Measurements from ENCODE around the gene SLC35A2.

SLC35A2 gene

DNA sequence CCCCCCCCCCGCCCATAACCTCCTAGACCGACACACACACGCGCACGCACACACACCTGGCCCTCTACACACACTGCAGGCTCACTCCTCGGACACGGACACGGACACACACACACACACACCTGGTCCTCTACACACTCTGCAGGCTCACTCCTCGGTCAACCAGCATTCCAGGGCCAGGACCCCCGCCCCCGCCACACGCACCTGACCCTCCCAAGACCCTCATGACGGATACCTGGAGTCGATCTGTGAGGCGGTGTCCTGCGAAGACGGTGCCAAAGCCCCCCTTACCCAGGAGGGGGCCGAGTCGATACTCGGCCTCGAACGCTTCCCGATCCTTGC, 6.8 kb upstream of the SLC35A2 start:
- TF ChIP-seq, protein P1, sequence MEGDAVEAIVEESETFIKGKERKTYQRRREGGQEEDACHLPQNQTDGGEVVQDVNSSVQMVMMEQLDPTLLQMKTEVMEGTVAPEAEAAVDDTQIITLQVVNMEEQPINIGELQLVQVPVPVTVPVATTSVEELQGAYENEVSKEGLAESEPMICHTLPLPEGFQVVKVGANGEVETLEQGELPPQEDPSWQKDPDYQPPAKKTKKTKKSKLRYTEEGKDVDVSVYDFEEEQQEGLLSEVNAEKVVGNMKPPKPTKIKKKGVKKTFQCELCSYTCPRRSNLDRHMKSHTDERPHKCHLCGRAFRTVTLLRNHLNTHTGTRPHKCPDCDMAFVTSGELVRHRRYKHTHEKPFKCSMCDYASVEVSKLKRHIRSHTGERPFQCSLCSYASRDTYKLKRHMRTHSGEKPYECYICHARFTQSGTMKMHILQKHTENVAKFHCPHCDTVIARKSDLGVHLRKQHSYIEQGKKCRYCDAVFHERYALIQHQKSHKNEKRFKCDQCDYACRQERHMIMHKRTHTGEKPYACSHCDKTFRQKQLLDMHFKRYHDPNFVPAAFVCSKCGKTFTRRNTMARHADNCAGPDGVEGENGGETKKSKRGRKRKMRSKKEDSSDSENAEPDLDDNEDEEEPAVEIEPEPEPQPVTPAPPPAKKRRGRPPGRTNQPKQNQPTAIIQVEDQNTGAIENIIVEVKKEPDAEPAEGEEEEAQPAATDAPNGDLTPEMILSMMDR (IDR thresholded peaks at IDR 0.05; ENCODE audit: low read depth, low read length): no peak
- peak overlapping the region; percentile 63 for H3K4me3 ChIP-seq (ENCODE audit: low read depth, low read length)

DNA sequence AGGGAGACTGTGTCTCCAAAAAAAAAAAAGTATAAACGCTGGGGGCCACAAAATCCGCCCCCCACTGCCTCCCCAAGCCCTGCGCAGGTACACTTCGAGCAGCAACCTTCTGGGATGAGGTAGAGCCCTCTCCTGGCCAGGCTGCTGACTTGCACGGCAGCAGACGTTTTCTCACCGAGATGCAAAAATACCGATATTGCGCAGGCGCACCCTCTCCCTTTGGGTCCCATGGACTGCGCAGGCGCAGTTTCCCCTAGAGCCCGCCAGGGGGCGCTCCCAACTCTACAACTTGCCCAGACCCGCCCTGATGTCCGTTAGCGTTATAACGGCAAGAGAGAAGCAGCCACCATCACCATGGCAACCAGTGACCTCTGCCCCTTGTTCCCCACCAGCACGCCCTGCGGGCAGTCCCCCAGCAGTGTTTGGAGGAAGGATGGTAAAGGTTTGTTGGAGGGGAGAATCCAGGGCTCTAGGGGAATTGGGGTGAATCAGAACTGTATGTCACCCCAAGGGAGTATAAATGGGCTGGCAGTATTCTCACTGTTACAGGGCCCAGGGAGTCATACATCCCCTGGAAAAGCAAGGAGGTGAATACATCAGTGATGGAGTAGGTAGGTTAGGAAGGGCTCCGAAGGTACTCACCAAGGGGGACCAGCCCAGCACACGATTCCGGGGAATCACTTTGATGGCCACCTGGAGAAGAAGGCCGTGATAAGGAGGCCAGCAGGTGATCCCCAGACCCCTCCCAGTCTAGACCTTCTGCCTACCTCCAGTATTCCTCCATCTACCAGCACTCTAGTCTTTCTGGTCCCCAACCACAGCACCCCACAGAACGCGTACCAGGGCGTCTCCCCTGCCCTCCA, 5.9 kb upstream of the SLC35A2 start:
- no peak overlapping the region; the same call in 1 of the 2 replicates for H3K4me3 ChIP-seq (ENCODE audit: low read depth, low read length)
- TF ChIP-seq, protein P1 (IDR thresholded peaks at IDR 0.05; ENCODE audit: low read depth, low read length): peak; percentile 77

DNA sequence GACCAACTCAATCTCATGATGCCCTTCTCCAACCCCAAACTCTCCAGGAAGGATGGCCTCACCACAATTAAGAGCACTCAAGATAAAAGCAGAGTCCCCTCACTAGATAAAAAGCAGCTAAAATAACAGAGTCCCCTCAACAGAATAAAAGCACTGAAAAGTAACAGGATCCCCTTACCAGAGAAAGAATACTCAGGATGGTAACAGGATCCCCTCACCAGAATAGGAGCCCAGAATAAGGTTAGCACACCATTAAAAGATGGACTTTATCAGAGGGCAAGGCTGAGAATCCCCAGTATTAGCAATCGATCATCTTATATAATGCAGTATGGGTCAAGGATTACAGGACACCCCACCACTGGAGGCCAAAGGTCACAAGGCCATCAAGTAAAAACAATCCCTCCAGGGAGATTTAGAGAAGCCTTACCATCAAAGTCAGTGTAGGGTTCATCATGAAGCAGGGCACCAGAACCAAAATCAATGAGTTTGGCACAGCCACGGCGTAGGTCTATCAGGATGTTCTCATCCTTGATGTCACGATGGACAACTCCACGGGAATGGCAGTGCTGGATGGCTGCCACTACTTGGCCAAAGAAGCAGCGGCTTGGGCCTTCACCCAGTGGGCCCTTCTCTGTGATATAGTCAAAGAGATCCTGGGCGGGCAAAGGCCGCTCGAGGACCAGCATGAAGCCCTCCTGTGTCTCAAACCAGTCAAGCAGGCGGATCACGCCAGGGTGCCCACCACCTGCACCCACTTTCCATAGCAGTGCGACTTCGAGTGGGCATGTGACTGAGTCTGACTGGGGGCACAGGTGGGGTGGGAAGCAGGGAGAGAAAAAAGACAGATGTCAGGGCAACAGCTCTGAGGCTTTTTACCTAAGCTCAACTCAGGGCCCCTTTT, 3.4 kb upstream of the SLC35A2 start:
- H3K4me3 ChIP-seq (ENCODE audit: low read depth, low read length): no peak overlapping the region
- TF ChIP-seq, protein P1 (IDR thresholded peaks at IDR 0.05; ENCODE audit: low read depth, low read length): no peak

DNA sequence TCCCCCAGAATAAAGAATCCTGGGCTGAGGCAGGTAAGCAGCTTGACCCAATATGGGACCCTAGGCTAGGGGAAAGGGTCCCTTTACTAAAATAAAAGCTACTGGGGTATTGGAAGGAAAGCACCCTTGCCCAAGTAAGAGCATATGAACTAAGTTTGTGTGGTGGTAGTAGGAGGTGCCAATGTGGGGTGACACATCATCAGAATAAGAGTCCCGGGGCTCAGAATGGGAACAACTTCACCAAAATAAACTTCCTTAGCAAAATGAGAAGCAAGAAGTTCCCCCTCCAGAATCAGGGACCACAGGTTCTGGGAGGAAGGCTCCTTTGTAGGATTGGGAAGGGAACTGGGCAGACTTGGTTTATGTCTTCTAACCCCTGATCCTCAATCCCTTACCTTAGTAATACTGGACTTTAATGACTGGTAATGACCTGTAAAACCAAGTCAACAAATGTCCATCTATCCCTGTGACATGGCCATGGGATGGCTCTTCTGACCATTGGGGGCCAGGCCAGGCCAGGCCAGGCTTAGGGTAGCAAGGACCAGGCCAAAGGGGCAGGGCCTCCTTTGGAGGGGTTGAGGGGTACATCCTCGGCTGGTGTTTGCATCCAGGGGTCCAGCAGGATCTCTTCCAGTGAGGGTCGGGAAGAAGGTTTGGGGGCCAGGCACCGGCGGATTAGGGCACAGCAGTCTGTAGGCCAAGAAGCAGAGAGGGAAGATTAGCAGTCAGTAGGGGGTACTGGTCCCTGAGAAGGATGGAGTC, 2.3 kb upstream of the SLC35A2 start:
- no peak overlapping the region for H3K4me3 ChIP-seq (ENCODE audit: low read depth, low read length)
- TF ChIP-seq, protein P1 (IDR thresholded peaks at IDR 0.05; ENCODE audit: low read depth, low read length): no peak

DNA sequence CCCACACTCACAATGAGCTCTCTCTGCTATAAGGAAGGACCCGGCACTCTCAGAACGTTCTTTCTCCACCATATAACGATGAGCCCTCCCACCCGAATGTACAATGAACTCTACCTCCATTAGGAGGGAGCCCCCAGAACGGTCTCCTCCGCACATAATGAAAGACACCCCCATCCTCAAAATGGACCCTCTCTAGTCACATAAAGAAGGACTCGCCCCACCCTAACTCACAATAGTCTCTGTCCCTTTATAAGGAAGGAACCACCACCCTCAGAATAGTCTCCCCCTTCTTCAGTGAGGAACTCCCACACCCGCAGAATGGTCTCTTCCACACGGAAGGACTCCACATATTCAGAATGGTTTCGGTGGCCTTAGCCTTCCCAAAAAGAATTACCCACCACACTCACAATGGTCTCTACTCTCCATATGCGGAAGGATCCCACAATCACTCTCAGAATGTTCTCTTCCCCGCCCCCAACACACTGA, 477 bp downstream of the SLC35A2 start:
- H3K4me3 ChIP-seq (ENCODE audit: low read depth, low read length): peak overlapping the region; percentile 78
- TF ChIP-seq, protein P1 (IDR thresholded peaks at IDR 0.05; ENCODE audit: low read depth, low read length): no peak

DNA sequence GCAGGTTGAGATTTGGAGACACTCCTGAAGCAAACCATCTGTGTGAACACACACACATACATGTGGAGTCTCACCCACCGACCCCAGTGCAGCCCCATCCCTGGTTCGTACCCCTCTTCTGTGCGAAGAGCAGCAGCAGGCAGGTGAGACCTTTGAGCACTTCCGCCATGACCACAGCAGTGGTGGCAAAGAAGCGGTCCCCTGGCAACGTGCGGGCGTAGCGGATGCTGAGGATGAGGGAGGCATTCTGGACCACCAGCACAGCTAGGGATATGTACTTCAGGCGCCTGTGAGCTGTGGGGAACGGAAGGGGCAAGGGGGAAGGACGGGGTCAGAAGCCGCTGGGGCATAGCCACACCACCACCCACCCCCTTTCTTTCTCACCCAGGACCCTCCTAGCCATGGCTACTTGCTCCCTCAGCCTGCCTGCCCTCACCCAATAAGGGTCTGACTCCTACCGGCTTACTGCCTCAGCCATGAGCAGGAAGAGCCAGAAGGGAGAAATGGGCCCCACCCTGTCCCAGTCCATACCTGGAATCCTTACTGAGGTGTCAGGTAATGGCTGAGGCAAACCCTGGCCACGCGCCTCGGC, 1.6 kb downstream of the SLC35A2 start:
- H3K4me3 ChIP-seq (ENCODE audit: low read depth, low read length): no peak overlapping the region
- TF ChIP-seq, protein P1 (IDR thresholded peaks at IDR 0.05; ENCODE audit: low read depth, low read length): no peak
